Measurements from ENCODE around the gene WDR18.

Gene WDR18

GRCh38 chr19:1000095-1000494, 15.9 kb downstream of the WDR18 start, which contains the start of gene GRIN3B:
TSS of gene GRIN3B (plus strand) at chr19:1000419. CDS start at chr19:1000438, 19 bp downstream.
- H3K27ac ChIP-seq: no peak within 1 kb of the TSS
- TF ChIP-seq CTCF (IDR thresholded peaks at IDR 0.05): peak; percentile 12 to 22
- DNase-seq: no peak
- H3K4me3 ChIP-seq: peak within 1 kb of the TSS in 1 of 2 donors; percentile 26
- H3K27me3 ChIP-seq: peaks cover 0 to 89% of the 10 kb centered on the region in 2 donors
- peaks cover 0 to 4% (median 0%) of the 10 kb centered on the region in 3 donors for H3K36me3 ChIP-seq
- no peaks in the 10 kb centered on the region for H3K9me3 ChIP-seq
- intact Hi-C loops (cut with DNase I; ENCODE audit: low total_unique reads): no loop called here
- H3K4me1 ChIP-seq: peaks cover 0 to 31% (median 16%) of the 10 kb centered on the region in 4 donors

GRCh38 chr19:1000591-1001537, 16.7 kb downstream of the WDR18 start:
- Histone ChIP-seq H3K9me3 (no peaks in the 10 kb centered on the region), H3K4me1 (peaks cover 0 to 30% (median 14%) of the 10 kb centered on the region in 4 donors), H3K27me3 (peaks cover 0 to 82% of the 10 kb centered on the region in 2 donors), H3K36me3 (no peaks in the 10 kb centered on the region), H3K27ac (no peak overlapping the region), H3K4me3 (no peak overlapping the region)
- TF ChIP-seq CTCF (IDR thresholded peaks at IDR 0.05): no peak
- intact Hi-C loops (cut with DNase I; ENCODE audit: low total_unique reads): no loop called here
- DNase-seq: no peak

- no peak overlapping the region for H3K4me3 ChIP-seq
- intact Hi-C loops (cut with DNase I; ENCODE audit: low total_unique reads): no loop called here
- H3K9me3 ChIP-seq: no peaks in the 10 kb centered on the region
- peak; percentile 85 to 93 for TF ChIP-seq CTCF (IDR thresholded peaks at IDR 0.05)
- no peak overlapping the region for H3K27ac ChIP-seq
- peaks cover 0 to 22% (median 10%) of the 10 kb centered on the region in 4 donors for H3K4me1 ChIP-seq
- DNase-seq: no peak
- no peaks in the 10 kb centered on the region for H3K36me3 ChIP-seq
- H3K27me3 ChIP-seq: peaks cover 0 to 74% of the 10 kb centered on the region in 2 donors
These were observed 17.5 kb downstream of the WDR18 start for GRCh38 chr19:1001538-1002166.

- intact Hi-C loops (cut with DNase I; ENCODE audit: low total_unique reads): no loop called here
- TF ChIP-seq CTCF (IDR thresholded peaks at IDR 0.05): no peak
These were observed 18.5 kb downstream of the WDR18 start for GRCh38 chr19:1002600-1002999.

GRCh38 chr19:1003283-1003682, 19.1 kb downstream of the WDR18 start:
- intact Hi-C loops (cut with DNase I; ENCODE audit: low total_unique reads): no loop called here
- H3K9me3 ChIP-seq: no peaks in the 10 kb centered on the region
- H3K27me3 ChIP-seq: peaks cover 0 to 58% of the 10 kb centered on the region in 2 donors

More at GRCh38 chr19:1002600-1002999, 18.5 kb downstream of the WDR18 start:
- Histone ChIP-seq H3K36me3 (peaks cover 0 to 3% (median 0%) of the 10 kb centered on the region in 3 donors), H3K27ac (no peak overlapping the region), H3K27me3 (peaks cover 0 to 64% of the 10 kb centered on the region in 2 donors), H3K4me3 (no peak overlapping the region), H3K9me3 (no peaks in the 10 kb centered on the region), H3K4me1 (peaks cover 0 to 20% (median 10%) of the 10 kb centered on the region in 4 donors)
- DNase-seq: no peak

More at GRCh38 chr19:1003283-1003682, 19.1 kb downstream of the WDR18 start:
- no peak for TF ChIP-seq CTCF (IDR thresholded peaks at IDR 0.05)
- DNase-seq: no peak
- no peak overlapping the region for H3K4me3 ChIP-seq
- no peak overlapping the region for H3K27ac ChIP-seq
- peaks cover 0 to 8% (median 0%) of the 10 kb centered on the region in 3 donors for H3K36me3 ChIP-seq
- peaks cover 0 to 20% (median 10%) of the 10 kb centered on the region in 4 donors for H3K4me1 ChIP-seq
